Measurements from ENCODE around the gene NF1. TPM values are rescaled to one million over a fixed set of nuclear protein-coding genes. Genes with fewer than 3 reads are reported as not detected.

The NF1 gene
- polyA plus RNA-seq, 2 of the 4 experiments (the other 2 are of a cell fraction): 15.9 to 73.2 TPM

- ChIA-PET POLR2A (no interaction called here), CTCF (interaction anchor here (0.7 to 5.9 kb wide), 3 partner anchors 16 to 602 kb away, joined by 3 to 24 read pairs (median 3); no protein-coding TSS in a partner anchor)
- no peak overlapping the region for H3K4me3 ChIP-seq
- H3K27ac ChIP-seq: no peak overlapping the region
- no peaks in the 10 kb centered on the region; the same call in 2 of the 3 replicates for H3K4me1 ChIP-seq
- FAIRE-seq: no peak
- DNase-seq (ENCODE audit: low read depth in 1 of 2, low spot score in 1 of 2): no peak
- H3K9me3 ChIP-seq: 0 out of 3 replicates have a peak, but pooled peaks cover 3% of the 10 kb centered on the region
- TF ChIP-seq ZNF302 (CRISPR knock-in tag; IDR thresholded peaks at IDR 0.05): no peak
- no peak for TF ChIP-seq NR3C1 (IDR thresholded peaks at IDR 0.05)
- TF ChIP-seq EHMT2 (IDR thresholded peaks at IDR 0.05; ENCODE audit: low read depth): no peak
- TF ChIP-seq EP300 (IDR thresholded peaks at IDR 0.05): no peak
- TF ChIP-seq POLR2AphosphoS2 (conservative IDR thresholded peaks at IDR 0.05; ENCODE audit: low read length): no peak
- no peak for TF ChIP-seq HMGXB4 (CRISPR knock-in tag; IDR thresholded peaks at IDR 0.05; ENCODE audit: borderline replicate concordance)
- H3K4me2 ChIP-seq: no peak overlapping the region
- WGBS (ENCODE audit: missing lambda C conversion rate): 68% methylated on average over 8 of the region's 10 CpGs
- peak in 1 of 2 experiments; percentile 7; a peak in 1 of 6 replicates for ATAC-seq
Measured at GRCh38 chr17:31417051-31417792, 322.4 kb downstream of the NF1 start.

- FAIRE-seq (no peak), DNase-seq (ENCODE audit: low read depth in 1 of 2, low spot score in 1 of 2) (no peak), ATAC-seq (no peak)
- 38% methylated on average over 6 of the region's 6 CpGs for WGBS (ENCODE audit: missing lambda C conversion rate)
- CTCF ChIA-PET: interaction anchor here (1.1 to 5.9 kb wide), 3 partner anchors 18 to 424 kb away, joined by 3 to 24 read pairs (median 5); no protein-coding TSS in a partner anchor
- Histone ChIP-seq H3K4me3 (no peak overlapping the region), H3K4me2 (no peak overlapping the region), H3K27ac (no peak overlapping the region), H3K9me3 (0 out of 3 replicates have a peak, but pooled peaks cover 3% of the 10 kb centered on the region), H3K4me1 (no peaks in the 10 kb centered on the region; the same call in 2 of the 3 replicates)
- POLR2A ChIA-PET: no interaction called here
- TF ChIP-seq ELK1 (IDR thresholded peaks at IDR 0.05; ENCODE audit: low read depth, low read length) (no peak), MAX (IDR thresholded peaks at IDR 0.05) (no peak), HOXB5 (CRISPR knock-in tag; IDR thresholded peaks at IDR 0.05) (no peak), KDM5A (IDR thresholded peaks at IDR 0.05) (no peak), SMC3 (IDR thresholded peaks at IDR 0.05) (no peak), TFCP2L1 (CRISPR knock-in tag; IDR thresholded peaks at IDR 0.05) (no peak), CBX2 (IDR thresholded peaks at IDR 0.05; ENCODE audit: borderline replicate concordance, low read depth) (no peak), BHLHE40 (IDR thresholded peaks at IDR 0.05; ENCODE audit: low read depth, low read length) (no peak), JUNB (IDR thresholded peaks at IDR 0.05) (no peak), RARB (CRISPR knock-in tag; IDR thresholded peaks at IDR 0.05) (no peak), CBX8 (IDR thresholded peaks at IDR 0.05) (no peak), FOSL2 (IDR thresholded peaks at IDR 0.05) (no peak), FOSL2 (CRISPR knock-in tag; IDR thresholded peaks at IDR 0.05) (no peak), ZNF302 (CRISPR knock-in tag; IDR thresholded peaks at IDR 0.05) (no peak), KDM1A (IDR thresholded peaks at IDR 0.05; ENCODE audit: low read depth) (no peak)
Measured at GRCh38 chr17:31418773-31419350, 324.1 kb downstream of the NF1 start.

GRCh38 chr17:31422443-31422842 is 327.7 kb downstream of the NF1 start:
- no peak overlapping the region for H3K4me3 ChIP-seq
- WGBS (ENCODE audit: missing lambda C conversion rate): 14% methylated on average over 3 of the region's 3 CpGs
- H3K4me1 ChIP-seq: no peaks in the 10 kb centered on the region; the same call in 2 of the 3 replicates
- ATAC-seq: no peak
- CTCF ChIA-PET: interaction anchor here (0.7 to 2.4 kb wide), 5 partner anchors 10 to 103 kb away, joined by 3 to 18 read pairs (median 4); no protein-coding TSS in a partner anchor
- TF ChIP-seq RFX5 (IDR thresholded peaks at IDR 0.05): no peak
- no peak for TF ChIP-seq HOXB13 (CRISPR knock-in tag; IDR thresholded peaks at IDR 0.05; ENCODE audit: low read depth)
- TF ChIP-seq ELK1 (IDR thresholded peaks at IDR 0.05; ENCODE audit: low read depth, low read length): no peak
- no peak for TF ChIP-seq POLR2AphosphoS2 (conservative IDR thresholded peaks at IDR 0.05; ENCODE audit: low read length)
- no peak for TF ChIP-seq EP300 (IDR thresholded peaks at IDR 0.05)
- no peak for TF ChIP-seq PHF8 (IDR thresholded peaks at IDR 0.05; ENCODE audit: borderline replicate concordance, low read depth)
- TF ChIP-seq HDAC2 (IDR thresholded peaks at IDR 0.05): no peak
- no peak for TF ChIP-seq TP53 (CRISPR knock-in tag; IDR thresholded peaks at IDR 0.05)
- H3K9me3 ChIP-seq: 0 out of 3 replicates have a peak, but pooled peaks cover 3% of the 10 kb centered on the region
- DNase-seq (ENCODE audit: low read depth in 1 of 2, low spot score in 1 of 2): no peak
- FAIRE-seq: no peak
- H3K27ac ChIP-seq: no peak overlapping the region
- no peak overlapping the region for H3K4me2 ChIP-seq
- POLR2A ChIA-PET: no interaction called here
